GM23338 (cell line): ENCODE data around the gene RAD51B. TPM values are rescaled to one million over a fixed set of nuclear protein-coding genes. Genes with fewer than 3 reads are reported as not detected.

Experiments used
- ATAC-seq: fragments of 200-7000 bp; cut with Tn5 transposase; 3 replicates; pipeline ENCODE4 v1.9.1; 2020
- DNase-seq: peaks from one replicate; pipeline ENCODE4 v3.0.0-alpha.2; 2015; ENCODE audit warnings: low spot score
- H2AFZ ChIP-seq: fragments of 200-600 bp; sonication (generic); 2 replicates; pipeline ENCODE4 v1.8.0; 2016; ENCODE audit warnings: antibody characterized with exemption, mild to moderate bottlenecking, moderate library complexity
- H3F3A ChIP-seq: fragments of 200-600 bp; sonication (generic); replicated peaks from 2 replicates; pipeline ENCODE4 v1.8.0; 2017; ENCODE audit warnings: antibody characterized with exemption, mixed run types, low read depth
- H3K27ac ChIP-seq: fragments of 200-600 bp; sonication (generic); 2 replicates; pipeline ENCODE4 v1.6.1; 2016; ENCODE audit warnings: low read depth
- H3K27me3 ChIP-seq: fragments of 200-600 bp; sonication (generic); 2 replicates; pipeline ENCODE4 v1.8.0; 2016; ENCODE audit warnings: mild to moderate bottlenecking, mixed run types, moderate library complexity; ENCODE audit not compliant: insufficient read depth
- H3K36me3 ChIP-seq: fragments of 200-600 bp; sonication (generic); 2 replicates; pipeline ENCODE4 v1.8.0; 2016; ENCODE audit warnings: mild to moderate bottlenecking; ENCODE audit not compliant: insufficient read depth
- H3K4me1 ChIP-seq: fragments of 200-600 bp; sonication (generic); 2 replicates; pipeline ENCODE4 v1.8.0; 2016; ENCODE audit warnings: mild to moderate bottlenecking, moderate library complexity; ENCODE audit not compliant: insufficient read depth
- H3K4me2 ChIP-seq: fragments of 200-600 bp; sonication (generic); 2 replicates; pipeline ENCODE4 v1.7.1; 2017; ENCODE audit warnings: mixed run types
- H3K4me3 ChIP-seq: fragments of 200-600 bp; sonication (generic); 2 replicates; pipeline ENCODE4 v1.6.1; 2016; ENCODE audit warnings: mixed run types
- H3K79me2 ChIP-seq: fragments of 200-600 bp; sonication (generic); replicated peaks from 2 replicates; pipeline ENCODE4 v1.8.0; 2017; ENCODE audit warnings: mild to moderate bottlenecking; ENCODE audit not compliant: insufficient read depth
- H3K9me2 ChIP-seq: fragments of 200-600 bp; sonication (generic); 2 replicates; pipeline ENCODE4 v1.8.0; 2017; ENCODE audit not compliant: insufficient read depth
- H4K20me1 ChIP-seq: fragments of 200-600 bp; sonication (generic); replicated peaks from 2 replicates; pipeline ENCODE4 v1.8.0; 2017; ENCODE audit warnings: mild to moderate bottlenecking; ENCODE audit not compliant: insufficient read depth
- H3K27ac Mint-ChIP-seq: 2 replicates; pipeline ENCODE4 v1.8.0; 2020; ENCODE audit warnings: inconsistent platforms, mild to moderate bottlenecking, moderate library complexity, mixed read lengths
- H3K27me3 Mint-ChIP-seq: 3 replicates; pipeline ENCODE4 v1.8.0; 2022; ENCODE audit warnings: low read depth, mild to moderate bottlenecking, moderate library complexity, mixed read lengths, inconsistent platforms; ENCODE audit not compliant: insufficient read depth, poor library complexity
- H3K36me3 Mint-ChIP-seq: 3 replicates; pipeline ENCODE4 v1.8.0; 2021; ENCODE audit warnings: low read depth, mild to moderate bottlenecking, inconsistent platforms, moderate library complexity, mixed read lengths
- H3K4me1 Mint-ChIP-seq: 3 replicates; pipeline ENCODE4 v1.8.0; 2020; ENCODE audit warnings: mild to moderate bottlenecking, inconsistent platforms, mixed read lengths
- H3K4me3 Mint-ChIP-seq: 3 replicates; pipeline ENCODE4 v1.8.0; 2021; ENCODE audit warnings: moderate library complexity, mild to moderate bottlenecking, inconsistent platforms, mixed read lengths
- H3K9me3 Mint-ChIP-seq: 3 replicates; pipeline ENCODE4 v1.8.0; 2020; ENCODE audit warnings: moderate library complexity, mild to moderate bottlenecking, inconsistent platforms, mixed read lengths
- CREB1 ChIP-seq: fragments of 250-450 bp; sonication (Bioruptor Pico); IDR thresholded peaks from 2 replicates; pipeline ENCODE4 v1.5.0; 2020; ENCODE audit warnings: low read depth, mild to moderate bottlenecking, moderate library complexity
- CTCF ChIP-seq, 2 experiments: fragments of 200-600 bp in 1 of 2; sonication (generic) in 1 of 2; conservative IDR thresholded peaks; 2 replicates each; pipeline versions ENCODE4 v1.5.1 to v1.6.1; 2016 to 2017; ENCODE audit warnings: antibody characterized with exemption in 2 of 2, low read depth in 2 of 2, mild to moderate bottlenecking in 2 of 2, moderate library complexity in 1 of 2
- ETS1 ChIP-seq: IDR thresholded peaks from 2 replicates; pipeline ENCODE4 v1.6.1; 2016; ENCODE audit warnings: antibody characterized with exemption
- EZH2 ChIP-seq: fragments of 200-600 bp; sonication (generic); IDR thresholded peaks from one replicate; pipeline ENCODE4 v1.8.0; 2017; ENCODE audit warnings: antibody characterized with exemption, mild to moderate bottlenecking, low read depth; ENCODE audit not compliant: unreplicated experiment
- EZH2phosphoT487 ChIP-seq: fragments of 200-600 bp; sonication (generic); IDR thresholded peaks from one replicate; pipeline ENCODE4 v1.8.1; 2018; ENCODE audit warnings: antibody characterized with exemption; ENCODE audit not compliant: unreplicated experiment
- JUNB ChIP-seq: IDR thresholded peaks from one replicate; pipeline ENCODE4 v1.6.1; 2016; ENCODE audit warnings: antibody characterized with exemption; ENCODE audit not compliant: unreplicated experiment
- REST ChIP-seq: IDR thresholded peaks from one replicate; pipeline ENCODE4 v1.6.1; 2018; ENCODE audit warnings: antibody characterized with exemption; ENCODE audit not compliant: unreplicated experiment
- ZNF114 ChIP-seq: fragments of 250-450 bp; sonication (Bioruptor Pico); IDR thresholded peaks from 2 replicates; pipeline ENCODE4 v1.5.0; 2020; ENCODE audit warnings: mild to moderate bottlenecking, moderate library complexity
- ZNF331 ChIP-seq: fragments of 250-450 bp; sonication (Bioruptor Pico); IDR thresholded peaks from 2 replicates; pipeline ENCODE4 v1.5.0; 2020; ENCODE audit warnings: low read depth, mild to moderate bottlenecking, moderate library complexity
- ZNF462 ChIP-seq: fragments of 250-450 bp; sonication (Bioruptor Pico); IDR thresholded peaks from 2 replicates; pipeline ENCODE4 v1.5.0; 2020; ENCODE audit warnings: mild to moderate bottlenecking, moderate library complexity
- polyA plus RNA-seq: library from polyadenylated mRNA; unstranded; fragments of >200 nt; fragmentation: Nextera tagmentation; extraction: Ambion mirVana; gene quantifications from 2 replicates; pipeline ENCODE4 v1.2.1, GENCODE V29; 2016
- total RNA-seq: library from RNA; depleted of rRNA; stranded (reverse); fragments of >200 nt; shearing (Covaris generic); gene quantifications from 2 replicates; pipeline ENCODE4 v1.2.3, GENCODE V29; 2014

The RAD51B gene
- total and polyA plus RNA-seq, 2 experiments from 2014 or later = 15.7 to 29.1 TPM

GRCh38 chr14:68341411-68342212, 522.0 kb downstream of the RAD51B start (continued):
- TF ChIP-seq ETS1 (no peak), ZNF331 (CRISPR knock-in tag) (no peak), JUNB (no peak), CREB1 (CRISPR knock-in tag) (no peak), ZNF462 (CRISPR knock-in tag) (no peak), EZH2phosphoT487 (no peak)

GRCh38 chr14:68342216-68342763, 522.7 kb downstream of the RAD51B start:
- Histone ChIP-seq H3K4me1 (peaks cover 57% of the 10 kb centered on the region), H3K4me3 (no peak overlapping the region), H3F3A (peaks cover 6% of the 10 kb centered on the region; the same call in 1 of the 2 replicates), H4K20me1 (no peaks in the 10 kb centered on the region), H3K27me3 (no peaks in the 10 kb centered on the region), H3K36me3 (no peaks in the 10 kb centered on the region), H3K4me2 (no peak overlapping the region; the same call in 1 of the 2 replicates), H3K79me2 (no peaks in the 10 kb centered on the region), H3K9me2 (peaks cover 3% of the 10 kb centered on the region; the same call in 1 of the 2 replicates), H3K27ac (peak overlapping the region; percentile 23; the same call in 1 of the 2 replicates), H2AFZ (0 out of 2 replicates have a peak overlapping the region, but pooled peaks have one; percentile 30)
- Mint-ChIP-seq H3K4me3 (no peak overlapping the region), H3K9me3 (peaks cover 4% of the 10 kb centered on the region; the same call in 1 of the 3 replicates), H3K27me3 (peaks cover 15% of the 10 kb centered on the region), H3K36me3 (peaks cover 26% of the 10 kb centered on the region), H3K27ac (no peak overlapping the region), H3K4me1 (peaks cover 55% of the 10 kb centered on the region)
- ATAC-seq (no peak), DNase-seq (no peak)
- TF ChIP-seq CREB1 (CRISPR knock-in tag) (no peak), JUNB (no peak), REST (no peak), CTCF (conservative IDR thresholded peaks at IDR 0.05; ENCODE audit: low read depth in 2 of 2) (no peak), EZH2 (no peak), ZNF114 (CRISPR knock-in tag) (no peak), ZNF331 (CRISPR knock-in tag) (no peak)
